NCI-H2171 (cell line): ENCODE data around the gene CEMIP2.
"Not testable (repeated sequence)": the region's sequence is repeated elsewhere in the genome, so short reads cannot be mapped to it uniquely, and the experiment has no call there.

Source experiments
- DNase-seq: peaks from one replicate; lab custom pipeline; 2025; lab: John Stamatoyannopoulos, UW

The CEMIP2 gene

DNA sequence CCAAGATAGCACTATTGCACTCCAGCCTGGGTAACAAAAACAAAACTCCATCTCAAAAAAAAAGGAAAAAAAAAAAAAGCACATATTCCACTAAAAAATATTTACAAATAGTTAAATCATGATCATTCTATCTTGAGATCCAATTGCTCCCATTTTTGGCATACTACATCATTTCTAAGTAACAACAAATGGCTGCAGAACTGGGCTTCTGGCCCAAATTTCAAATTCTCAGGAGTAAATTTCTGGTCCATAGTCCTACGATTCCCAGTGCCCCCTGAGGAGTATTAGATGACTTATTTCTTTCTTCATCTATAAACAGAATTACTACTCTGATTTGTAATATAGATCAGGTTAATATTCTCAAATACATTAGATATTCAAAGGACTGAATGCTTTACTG lies 62.1 kb downstream of the CEMIP2 start:
- no peak for DNase-seq

DNA sequence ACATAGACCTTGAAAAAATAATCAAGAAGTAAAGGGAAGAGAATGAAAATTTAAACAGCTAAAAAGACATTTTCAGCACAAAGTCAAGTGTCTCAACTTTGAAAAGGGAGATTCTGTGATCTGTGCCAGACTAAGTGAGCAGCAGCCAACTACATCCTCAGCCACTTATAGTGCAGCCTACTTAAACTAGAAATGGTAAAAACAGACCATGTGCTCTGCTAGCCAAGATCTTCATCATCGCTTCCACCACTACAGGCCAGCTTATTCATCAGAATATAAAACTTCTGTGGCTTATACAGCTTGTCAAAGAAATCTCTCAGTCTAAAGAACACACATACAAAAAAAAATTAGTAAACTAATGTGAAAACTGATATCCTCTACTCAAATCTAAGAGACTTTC lies 63.5 kb downstream of the CEMIP2 start:
- no peak for DNase-seq

DNA sequence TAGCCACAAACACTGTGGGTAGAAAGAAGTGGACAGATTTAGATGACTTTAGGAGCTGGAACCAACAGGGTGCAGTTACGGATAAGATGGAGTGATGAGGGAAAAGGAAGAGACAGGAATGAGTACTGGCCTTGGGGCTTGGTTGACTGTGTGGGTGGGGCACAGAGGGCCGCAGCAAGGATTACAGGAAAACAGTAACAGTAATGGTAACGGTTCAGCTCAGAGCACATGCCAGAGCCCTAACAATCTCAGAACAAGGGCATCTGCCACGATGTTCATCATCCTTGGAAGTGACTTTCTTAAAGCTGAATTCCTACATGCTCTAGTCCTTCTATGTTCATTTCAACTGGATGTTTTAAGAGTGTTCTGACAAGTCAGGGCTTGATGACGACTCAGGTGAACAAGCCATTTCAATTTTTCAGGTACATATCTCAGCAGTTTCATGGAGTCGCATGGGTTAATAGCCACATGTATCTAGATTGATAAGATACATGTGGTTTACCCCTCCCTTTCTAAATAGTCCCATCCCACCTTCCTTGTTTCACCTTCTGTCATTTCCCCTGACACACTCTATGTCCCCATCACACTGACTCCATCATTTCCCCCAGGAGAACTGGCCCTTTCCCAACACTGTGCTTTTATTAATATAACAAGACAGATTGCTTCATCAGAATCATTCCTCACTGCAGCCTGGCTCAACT lies 65.0 kb downstream of the CEMIP2 start:
- no peak for DNase-seq

DNA sequence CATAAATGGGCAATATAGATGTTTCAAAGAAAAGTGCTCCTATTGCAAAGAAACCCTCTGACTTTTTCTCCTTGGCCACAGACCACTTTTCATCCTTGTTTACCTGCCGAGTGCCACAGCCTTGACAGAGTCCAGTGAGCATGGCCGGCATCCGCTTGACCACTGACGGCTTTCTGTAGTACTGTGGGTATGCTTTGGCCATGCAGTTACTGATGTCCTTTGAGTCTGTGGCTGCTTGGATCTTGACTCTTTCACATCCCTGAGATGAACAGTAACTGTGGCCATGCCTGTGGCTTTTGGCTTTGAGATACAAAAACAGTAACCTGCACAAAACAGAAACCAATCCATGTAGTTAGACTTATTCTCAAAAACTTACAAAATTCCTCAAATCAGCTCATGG lies 70.4 kb downstream of the CEMIP2 start:
- no peak for DNase-seq

DNA sequence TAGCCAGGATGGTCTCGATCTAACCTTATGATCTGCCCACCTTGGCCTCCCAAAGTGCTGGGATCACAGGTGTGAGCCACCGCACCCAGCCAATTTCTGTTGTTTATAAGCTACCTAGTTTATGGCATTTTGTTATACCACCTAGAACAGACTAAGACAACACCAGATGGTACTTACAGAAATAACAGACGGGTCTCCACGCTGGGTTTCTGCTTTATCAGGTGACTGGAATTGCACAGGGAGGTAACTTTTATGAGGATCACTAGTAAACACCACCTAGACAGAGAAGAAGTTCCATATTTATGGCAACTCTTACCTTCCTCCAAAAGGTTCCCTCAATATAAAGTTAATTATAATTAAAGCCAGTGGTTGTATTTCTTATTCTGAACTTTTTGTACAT lies 74.0 kb downstream of the CEMIP2 start:
- DNase-seq, result peak; percentile 45

DNA sequence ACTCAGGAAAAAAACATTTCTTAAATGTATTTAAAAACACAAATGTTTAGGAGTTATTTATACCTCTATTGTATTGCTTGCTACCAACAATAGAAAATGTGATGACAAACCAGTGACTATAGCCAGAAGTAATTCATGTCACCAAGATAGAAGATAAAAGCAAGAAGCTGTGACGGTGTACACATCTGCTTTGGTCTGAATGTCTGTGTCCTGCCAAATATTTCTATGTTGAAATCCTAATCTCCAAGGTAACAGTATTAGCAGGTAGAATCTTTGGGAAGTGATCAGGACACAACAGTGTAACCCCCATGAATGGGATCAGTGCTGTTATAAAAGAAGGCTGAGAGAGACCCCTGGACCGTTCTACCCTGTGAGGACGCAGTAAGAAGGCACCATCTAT lies 74.7 kb downstream of the CEMIP2 start:
- no peak for DNase-seq

DNA sequence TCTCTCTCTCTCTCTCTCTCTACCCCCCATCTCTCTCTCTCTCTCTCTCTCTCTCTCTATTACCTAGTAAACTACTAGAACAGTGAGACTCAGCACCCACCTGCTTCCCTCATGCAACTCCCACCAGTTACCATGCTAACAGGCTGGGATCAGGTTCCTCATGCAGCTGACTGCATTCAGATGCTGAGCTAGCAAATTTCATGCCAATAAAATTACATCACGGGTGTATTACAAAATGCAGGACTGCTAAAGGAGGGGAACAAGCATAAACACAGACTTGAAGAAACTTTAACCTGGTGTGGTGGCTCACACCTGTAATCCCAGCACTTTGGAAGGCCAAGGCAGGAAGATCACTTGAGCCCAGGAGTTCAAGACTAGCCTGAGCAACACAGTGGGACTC lies 76.0 kb downstream of the CEMIP2 start:
- DNase-seq, result peak; percentile 56

DNA sequence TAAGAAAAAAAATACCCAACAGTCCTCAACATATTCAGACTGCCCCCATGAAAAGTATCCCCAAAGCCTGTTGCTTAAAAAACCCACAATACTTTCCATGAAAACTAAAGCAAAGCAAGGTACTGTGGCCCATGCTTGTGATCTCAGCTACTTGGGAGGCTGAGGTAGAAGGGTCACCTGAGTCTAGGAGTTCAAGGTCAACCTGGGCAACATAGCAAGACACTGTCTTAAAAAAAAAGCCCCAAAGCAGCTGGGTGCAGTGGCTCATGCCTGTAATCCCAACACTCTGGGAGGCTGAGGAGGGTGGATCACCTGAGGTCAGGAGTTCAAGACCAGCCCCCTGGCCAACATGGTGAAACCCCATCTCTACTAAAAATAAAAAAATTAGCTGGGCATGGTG lies 76.7 kb downstream of the CEMIP2 start:
- DNase-seq, result not testable (repeated sequence)

DNA sequence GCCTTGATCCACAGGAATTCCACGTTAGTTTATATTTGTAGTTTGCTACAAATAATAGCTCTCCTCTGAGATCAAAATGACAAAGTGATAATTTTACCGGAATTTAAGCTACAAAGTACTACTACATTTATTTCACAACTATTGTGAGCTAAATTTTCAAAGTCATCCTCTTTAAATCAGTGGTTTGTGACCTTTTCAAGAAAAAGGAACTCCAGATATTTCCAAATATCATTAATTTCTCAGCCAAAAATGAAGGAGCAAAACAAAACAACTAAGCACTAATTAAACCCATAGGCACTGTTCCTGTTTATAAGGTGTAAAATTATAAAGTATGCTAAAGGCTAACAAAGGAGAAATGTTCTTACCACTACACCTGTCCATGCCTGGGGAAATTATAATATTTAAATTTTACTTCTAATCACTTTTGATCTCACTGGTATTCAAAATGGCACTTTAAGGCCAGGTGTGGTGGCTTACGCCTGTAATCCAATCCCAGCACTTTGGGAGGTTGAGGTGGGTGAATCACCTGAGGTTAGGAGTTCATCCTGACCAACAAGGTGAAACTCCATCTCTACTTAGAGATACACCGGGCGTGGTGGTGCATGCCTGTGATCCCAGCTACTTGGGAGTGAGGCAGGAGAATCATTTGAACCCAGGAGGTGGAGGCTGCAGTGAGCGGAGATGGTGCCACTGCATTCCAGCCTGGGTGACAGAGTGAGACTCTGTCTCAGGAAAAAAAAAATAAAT lies 77.5 kb downstream of the CEMIP2 start:
- DNase-seq, result no peak

DNA sequence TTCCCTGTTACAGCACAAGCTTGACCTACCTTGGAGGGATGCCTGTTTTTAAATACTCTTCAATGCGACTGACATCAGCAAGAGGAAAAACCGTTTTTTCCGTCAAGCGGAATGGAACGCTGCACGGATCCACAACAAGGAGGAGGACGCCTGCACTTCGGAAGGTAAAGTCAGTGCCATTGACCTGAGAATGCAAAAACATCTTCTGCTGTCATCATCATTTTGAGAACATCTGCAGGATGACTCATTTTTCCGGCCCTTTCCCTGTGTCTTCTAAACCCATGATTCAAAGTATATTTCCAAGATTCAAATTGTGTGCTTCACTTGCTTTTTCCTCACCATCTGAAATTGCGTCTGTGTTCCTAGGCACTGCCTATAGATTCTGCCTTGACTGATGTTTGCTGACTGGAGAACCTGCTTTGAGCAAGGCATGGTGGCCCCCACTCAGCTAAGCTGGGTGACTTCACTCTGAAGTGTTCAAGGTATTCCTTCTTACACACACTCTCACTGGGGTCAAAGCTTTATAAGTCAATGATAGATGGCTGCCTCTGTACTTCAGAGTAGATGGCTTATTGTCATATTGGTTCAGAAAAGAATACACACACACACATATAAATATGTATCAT lies 78.1 kb downstream of the CEMIP2 start:
- no peak for DNase-seq

DNA sequence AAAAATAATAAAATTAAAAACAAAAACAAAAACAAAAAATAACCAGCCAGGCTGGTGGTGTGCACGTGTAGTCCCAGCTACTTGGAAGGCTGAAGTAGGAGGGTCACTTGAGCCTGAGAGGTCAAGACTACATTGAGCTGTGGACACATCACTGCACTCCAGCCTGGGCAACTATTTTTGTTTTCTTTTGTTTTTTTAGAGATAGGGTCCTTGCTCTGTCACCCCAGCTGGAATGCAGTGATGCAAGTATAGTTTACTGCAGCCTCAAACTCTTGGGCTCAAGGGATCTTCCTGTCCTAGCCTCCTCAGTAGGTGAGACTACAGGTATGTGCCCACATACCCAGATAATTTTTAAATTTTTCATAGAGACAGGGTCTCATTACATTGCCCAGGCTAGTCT lies 80.6 kb downstream of the CEMIP2 start:
- DNase-seq, result no peak

DNA sequence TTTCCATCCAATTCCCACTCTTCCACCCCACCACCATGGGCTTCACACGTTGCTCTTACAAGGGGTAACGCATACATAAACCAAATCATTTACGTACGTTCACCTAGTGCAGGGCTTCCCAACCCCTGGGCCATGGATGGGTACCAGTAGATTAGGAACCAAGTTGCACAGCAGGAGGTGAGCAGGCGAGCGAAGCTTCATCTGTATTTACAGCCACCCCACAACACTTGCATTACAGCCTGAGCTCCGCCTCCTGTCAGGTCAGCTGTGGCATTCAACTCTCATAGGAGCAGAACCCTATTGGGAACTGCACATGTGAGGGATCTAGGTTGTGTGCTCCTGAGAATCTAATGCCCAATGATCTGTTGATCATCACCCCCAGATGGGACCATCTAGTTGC lies 82.3 kb downstream of the CEMIP2 start:
- no peak for DNase-seq

DNA sequence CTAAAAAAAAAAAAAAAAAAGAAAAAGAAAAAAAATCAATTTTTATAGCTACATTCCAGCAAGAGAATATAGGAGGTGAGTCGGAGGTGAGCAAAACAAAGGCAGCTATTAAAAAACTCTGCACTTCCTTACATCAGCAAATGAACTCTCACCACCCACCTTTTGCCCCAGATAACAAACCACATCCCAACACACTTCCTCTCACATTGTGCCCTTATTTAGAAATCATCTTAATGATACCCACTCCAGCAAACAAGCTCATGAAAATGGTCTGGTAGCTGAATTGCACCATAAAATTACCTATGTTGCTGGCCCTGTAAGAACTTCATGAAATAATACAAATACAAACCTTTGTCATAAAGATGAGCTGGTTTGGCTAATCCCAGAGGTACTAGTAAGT lies 82.9 kb downstream of the CEMIP2 start:
- DNase-seq, result no peak

DNA sequence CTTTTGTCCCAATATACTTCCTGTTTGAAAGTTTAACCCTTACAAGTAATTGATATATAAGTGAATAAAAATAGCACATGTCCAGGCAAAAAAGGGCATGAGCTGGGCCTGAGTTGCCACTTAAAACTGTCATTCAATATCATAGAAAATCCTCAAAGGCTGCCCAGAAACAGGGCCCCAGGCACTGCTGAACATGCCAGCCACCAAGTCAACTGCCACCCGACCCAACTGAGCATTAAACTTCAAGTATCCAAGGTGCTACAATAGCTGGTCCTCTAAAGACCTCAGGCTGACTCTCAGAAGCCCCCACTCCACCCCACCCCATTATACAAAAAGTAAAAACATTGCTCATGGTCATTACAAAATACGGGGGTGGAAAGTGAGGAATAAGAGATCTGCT lies 83.7 kb downstream of the CEMIP2 start:
- no peak for DNase-seq

DNA sequence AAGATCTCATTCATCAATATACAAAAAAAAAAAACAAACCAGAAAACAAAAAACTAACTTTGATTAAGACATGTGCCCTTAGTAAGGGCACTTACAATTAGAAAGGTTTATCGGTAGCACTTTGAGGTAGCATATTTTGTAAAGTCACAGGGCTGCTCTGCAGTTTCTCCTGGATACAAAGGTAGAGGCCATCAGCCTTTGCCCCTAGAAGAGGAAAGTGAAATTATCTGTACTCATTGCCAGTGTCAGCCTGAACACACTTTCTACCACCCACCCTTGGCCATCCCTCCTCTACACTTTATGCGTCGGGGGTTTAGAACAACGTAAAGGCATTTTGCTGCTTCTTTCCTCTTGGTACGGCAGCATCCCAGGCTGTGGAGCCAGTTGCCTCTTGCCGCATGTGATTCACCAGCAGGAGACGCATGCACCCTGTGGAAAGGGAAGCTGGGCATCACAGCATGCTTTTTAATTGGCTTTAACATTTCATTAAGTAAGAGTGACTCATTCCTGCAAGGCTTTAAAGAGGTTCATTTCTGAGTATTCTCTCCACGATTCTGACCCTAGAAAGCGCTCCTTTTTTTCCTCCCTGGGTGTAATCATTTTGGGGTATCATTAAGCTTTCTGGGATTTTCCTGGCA lies 84.6 kb downstream of the CEMIP2 start:
- DNase-seq, result no peak

DNA sequence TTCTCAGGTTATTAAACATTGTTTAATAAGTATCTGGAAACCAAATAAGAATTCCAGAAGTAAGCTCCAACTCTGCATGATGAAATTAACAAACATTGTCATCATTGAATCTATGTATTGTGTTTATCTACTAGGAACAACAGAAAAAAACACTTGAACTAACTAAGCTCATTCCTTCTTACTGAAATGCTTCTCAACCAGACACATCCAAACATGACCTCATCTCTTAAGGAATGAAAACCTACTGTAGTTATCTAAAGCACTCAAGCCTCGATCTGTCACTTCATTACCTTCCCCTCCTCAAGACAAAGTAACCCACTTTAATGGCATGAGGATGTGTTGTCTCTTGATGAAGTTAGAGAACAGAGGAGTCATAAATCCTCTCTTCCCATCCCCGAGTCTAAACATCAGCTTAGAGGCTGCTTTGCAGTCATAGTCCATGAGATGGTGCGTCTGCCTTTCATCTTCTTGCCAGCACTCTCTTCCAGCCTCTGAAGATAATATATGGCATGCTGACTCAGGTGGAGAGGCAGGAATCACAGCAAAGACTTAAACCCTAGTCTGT lies 86.5 kb downstream of the CEMIP2 start:
- DNase-seq, result no peak

DNA sequence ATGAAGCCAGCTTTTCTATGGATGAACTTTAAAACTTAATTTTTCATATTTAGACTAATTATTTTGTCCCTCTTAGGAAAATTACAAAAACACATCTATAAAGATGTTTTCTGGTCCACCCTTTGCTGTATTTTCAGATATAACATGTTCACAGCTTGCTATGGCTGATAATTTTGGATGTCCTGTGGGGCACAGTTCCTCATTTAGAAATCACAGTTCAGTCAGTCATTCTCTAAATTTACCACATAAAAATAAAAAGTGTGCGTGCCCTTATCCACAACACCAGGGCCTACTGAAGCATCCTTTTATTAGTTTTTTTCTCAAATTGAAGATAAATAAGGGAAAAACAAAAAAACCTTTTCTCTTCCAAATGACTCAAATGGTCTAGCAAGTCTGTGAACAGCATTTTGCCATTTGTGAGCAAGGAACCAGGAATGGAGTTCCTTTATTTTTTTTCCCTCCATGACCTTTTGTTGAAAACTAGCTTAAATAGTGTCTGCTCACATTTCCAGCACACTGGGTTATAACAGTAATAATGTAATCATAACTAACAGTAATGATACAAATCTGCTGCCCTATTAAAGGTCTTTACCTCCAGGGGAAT lies 87.1 kb downstream of the CEMIP2 start:
- DNase-seq, result no peak

DNA sequence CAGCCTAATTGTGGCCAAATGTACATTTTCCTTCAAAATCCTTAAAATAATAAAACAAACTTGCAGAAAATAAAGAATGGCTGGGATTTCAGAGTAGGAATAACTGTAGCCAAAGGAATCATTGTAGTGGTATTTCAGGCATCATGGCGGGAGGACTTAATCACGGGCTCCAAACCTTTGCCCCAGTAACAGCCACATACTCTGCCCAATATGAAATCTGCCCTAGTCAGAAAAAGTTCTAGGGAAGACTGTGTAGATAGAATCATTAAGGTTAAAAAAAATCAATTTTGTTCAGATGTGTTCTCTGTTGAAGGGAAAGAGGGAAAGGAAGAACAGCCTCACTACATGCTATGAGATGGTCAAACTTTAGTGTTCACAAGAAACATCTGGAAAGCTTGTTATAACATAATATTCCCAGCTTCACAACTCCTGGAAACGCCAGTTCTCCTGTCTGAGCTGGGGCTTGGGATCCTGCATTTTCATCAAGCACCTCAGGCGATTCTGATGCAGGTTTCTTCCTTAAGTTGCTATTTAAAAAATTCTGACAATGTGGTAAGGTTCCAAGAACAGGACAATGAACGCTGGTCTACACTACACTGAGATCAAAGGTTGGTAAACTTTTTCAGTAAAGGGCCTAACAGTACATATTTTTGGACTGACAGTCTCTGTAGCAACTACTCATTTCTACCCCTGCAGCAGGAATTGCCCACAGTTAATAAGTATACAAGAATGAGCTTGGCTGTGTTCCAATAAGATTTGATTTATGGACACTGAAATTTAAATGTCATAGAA lies 87.9 kb downstream of the CEMIP2 start:
- DNase-seq, result no peak

DNA sequence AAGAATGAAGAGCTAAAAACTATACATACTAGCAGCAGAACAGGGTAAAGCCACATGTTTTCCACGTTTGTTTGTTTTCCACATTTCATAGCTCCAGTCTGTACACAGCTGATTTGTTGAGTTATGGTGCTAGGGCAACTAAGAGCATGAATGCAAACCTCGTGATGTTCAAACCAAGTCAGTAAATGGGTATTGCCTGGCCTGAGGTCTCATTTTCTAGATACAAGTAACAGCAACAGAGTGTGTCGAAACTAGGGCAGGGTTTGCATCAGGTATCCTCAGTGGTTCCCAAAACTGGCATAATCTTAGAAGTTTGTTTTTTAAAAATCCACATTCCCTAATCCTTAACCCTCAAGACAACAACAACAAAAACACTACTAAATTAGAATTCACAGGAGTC lies 89.3 kb downstream of the CEMIP2 start:
- no peak for DNase-seq

DNA sequence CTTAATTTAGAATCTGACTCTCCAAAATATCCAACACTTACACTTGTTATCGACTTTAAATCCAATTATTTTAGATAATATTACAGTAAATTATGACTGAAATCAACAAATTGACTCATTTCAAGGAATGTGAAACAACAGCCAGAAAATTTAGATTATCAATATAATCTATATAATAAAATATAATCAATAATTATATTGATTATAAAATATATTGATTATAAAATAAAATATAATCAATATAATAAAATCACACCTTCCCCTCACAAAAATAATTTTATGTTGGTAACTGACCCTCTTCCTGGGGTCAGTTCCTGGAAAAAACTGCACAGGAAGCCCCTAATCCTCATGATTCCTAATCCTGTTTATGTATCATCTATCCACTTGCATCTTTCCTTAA lies 91.1 kb downstream of the CEMIP2 start:
- DNase-seq, result no peak

DNA sequence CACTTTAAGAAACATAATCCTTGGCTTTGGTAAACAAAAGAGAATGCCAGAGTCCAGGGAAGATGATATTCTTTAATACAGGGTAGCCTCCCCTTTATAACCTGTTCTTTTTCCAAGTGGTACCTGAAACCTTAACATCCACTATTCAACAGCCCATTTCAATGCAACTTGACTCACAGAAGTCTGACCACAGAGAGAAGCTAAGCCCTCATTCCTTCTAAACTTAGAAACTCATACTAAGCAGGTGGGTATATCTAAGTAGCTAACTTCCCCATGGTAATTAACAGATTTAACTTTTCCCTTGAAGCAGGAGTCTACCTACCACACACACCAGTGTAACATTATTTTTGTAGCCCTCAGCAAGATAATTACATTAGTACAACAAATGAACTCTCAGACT lies 91.9 kb downstream of the CEMIP2 start:
- DNase-seq, result no peak

DNA sequence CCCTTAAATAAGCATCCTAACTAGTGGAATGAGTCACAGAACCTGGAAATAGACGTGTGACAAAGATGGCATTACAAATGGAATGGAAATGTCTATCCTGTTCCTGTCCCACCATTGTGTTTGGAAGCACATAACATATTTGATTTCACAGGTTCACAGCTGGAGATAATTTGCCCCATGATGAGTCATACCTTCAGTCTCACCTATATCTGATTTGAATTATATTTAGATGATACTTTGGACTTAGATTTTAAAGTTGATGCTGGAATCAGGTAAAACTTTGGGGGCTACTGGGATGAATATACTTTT lies 92.5 kb downstream of the CEMIP2 start:
- no peak for DNase-seq
